AG09309 (cell line): ENCODE data around the gene PRSS35.

Experiments
- DNase-seq: peaks from one replicate; pipeline ENCODE4 v3.0.0-alpha.2; 2010; ENCODE audit warnings: low read depth
- H3K4me3 ChIP-seq: 2 replicates; pipeline ENCODE4 v1.5.1; 2011; ENCODE audit warnings: mild to moderate bottlenecking, low read depth, low read length, moderate library complexity; ENCODE audit not compliant: control insufficient read depth
- TF ChIP-seq, protein P1 (sequence below): IDR thresholded peaks from 2 replicates; pipeline ENCODE4 v1.5.1; 2011; ENCODE audit warnings: mild to moderate bottlenecking, low read depth, low read length, inconsistent platforms; ENCODE audit not compliant: insufficient read depth, control insufficient read depth; ENCODE audit errors: missing control alignments

Gene PRSS35

DNA sequence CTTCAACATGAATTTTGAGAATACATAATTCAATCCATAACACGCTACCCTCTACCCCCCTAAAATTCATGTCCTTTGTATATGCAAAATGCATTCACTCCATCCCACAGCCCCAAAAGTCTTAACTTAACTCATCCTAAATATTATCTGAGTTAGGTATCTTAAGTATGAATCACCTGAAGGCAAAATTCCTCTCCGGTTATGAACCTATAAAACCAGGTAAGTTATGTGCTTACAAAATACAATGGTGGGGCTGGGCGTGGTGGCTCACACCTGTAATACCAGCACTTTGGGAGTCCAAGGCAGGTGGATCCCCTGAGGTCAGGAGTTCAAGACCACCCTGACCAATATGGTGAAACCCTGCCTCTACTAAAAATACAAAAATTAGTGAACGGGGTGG is 23.5 kb upstream of the PRSS35 start:
- DNase-seq: no peak
- TF ChIP-seq, protein P1, sequence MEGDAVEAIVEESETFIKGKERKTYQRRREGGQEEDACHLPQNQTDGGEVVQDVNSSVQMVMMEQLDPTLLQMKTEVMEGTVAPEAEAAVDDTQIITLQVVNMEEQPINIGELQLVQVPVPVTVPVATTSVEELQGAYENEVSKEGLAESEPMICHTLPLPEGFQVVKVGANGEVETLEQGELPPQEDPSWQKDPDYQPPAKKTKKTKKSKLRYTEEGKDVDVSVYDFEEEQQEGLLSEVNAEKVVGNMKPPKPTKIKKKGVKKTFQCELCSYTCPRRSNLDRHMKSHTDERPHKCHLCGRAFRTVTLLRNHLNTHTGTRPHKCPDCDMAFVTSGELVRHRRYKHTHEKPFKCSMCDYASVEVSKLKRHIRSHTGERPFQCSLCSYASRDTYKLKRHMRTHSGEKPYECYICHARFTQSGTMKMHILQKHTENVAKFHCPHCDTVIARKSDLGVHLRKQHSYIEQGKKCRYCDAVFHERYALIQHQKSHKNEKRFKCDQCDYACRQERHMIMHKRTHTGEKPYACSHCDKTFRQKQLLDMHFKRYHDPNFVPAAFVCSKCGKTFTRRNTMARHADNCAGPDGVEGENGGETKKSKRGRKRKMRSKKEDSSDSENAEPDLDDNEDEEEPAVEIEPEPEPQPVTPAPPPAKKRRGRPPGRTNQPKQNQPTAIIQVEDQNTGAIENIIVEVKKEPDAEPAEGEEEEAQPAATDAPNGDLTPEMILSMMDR: no peak
- no peak overlapping the region for H3K4me3 ChIP-seq

DNA sequence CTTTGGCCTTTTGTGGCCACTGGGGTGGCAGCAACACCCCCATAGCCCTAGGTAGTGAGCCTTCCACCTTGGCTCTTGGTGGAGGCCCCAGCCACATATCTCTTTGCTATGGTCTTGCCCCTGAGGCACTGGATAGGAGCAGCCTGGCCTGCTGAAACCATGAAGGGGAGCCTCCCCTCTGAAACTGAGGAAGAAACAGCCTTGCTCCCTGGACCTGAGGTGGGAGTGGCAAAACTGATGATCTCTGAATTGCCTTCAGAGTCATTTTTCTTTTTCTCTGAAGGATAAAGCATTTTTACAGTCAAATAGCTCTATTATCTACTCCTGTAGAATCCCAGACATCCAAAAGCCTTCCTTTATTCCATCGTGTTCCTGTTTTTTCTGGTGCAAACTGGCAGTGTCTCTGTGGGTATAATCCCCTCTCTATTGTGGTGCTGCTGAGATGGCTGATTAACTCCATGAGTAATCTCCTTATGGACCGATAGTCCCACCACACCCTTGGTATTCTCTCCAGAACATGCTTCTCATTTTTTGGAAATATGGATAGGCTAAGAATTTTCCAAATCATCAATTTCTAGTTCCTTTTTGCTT is 22.0 kb upstream of the PRSS35 start:
- H3K4me3 ChIP-seq: no peak overlapping the region
- DNase-seq: no peak
- TF ChIP-seq, protein P1: no peak

DNA sequence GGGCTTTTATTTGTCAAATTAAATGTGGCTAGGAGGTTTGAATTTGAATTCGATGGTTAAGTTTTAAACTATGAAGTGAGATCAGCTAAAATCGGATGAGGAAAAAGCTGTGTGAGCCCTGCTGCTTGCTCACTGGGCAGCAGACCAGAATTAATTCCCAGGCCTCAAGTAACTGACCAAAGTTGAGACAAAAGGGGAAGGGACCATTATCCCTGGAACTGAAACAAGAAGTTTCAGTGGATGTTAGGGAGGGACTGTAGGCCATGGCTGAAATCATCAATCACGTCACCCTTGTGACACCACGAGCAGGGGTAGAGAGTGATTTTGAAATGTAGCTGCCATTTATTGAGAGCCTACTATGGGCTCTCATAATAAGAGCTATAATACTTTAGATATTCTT is 7.0 kb upstream of the PRSS35 start:
- no peak for DNase-seq
- no peak overlapping the region for H3K4me3 ChIP-seq
- TF ChIP-seq, protein P1: no peak

DNA sequence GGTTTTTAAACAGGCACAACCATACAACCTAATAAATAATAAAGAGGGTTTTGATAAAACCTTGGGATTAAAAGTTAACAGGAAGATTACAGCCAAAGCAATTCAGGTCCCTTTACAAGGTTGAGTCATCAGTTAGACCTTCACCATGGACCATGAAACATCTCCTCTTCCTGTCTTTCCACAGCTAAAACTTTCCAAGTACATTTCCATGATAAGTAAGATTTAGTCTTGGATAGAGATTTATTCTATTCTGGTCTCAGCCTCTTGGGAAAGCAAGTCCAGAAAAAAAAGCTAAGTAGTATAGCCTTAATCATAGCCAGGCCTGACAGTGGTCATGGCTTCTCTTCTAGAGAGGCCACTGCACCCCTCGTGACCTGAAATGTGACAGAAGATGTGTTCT is 2.9 kb upstream of the PRSS35 start:
- no peak overlapping the region for H3K4me3 ChIP-seq
- DNase-seq: no peak
- TF ChIP-seq, protein P1: no peak

DNA sequence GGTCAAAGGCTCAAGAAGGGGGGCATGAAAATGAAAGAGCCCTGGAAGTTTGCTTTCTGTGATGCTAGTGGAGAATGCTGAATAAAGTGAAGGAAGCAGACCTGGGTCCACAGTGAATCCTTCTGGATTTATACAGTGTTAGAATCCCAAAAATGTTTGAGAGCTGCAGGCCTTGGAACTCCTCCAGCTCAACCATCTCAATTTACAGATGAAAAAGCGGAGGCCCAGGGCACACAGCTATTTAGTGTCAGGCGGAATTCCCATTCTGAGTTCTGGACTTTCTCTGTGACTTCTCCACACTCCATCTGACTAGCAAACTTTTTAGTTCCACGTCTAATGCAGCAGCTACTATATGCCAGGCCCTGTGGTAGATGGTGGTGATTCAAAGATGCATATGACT is 1.5 kb upstream of the PRSS35 start:
- no peak overlapping the region for H3K4me3 ChIP-seq
- DNase-seq: no peak
- TF ChIP-seq, protein P1: no peak

DNA sequence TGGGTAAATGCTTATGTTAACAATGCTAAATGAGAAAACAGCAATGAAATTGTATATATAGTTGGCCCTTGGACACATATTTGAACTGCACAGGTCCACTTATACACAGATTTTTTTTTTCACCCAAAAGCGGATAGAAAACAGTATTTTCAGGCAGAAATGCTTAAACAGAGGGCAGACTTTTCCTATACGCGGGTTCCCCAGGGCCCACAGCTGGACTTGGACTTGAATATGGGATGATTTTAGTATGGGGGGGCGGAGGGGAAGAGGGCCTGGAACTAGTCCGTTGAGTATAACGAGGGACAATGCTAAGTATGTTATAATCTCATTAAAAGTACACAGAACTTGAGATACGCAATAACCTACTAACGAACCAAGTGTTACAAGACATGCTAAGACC is 1.1 kb upstream of the PRSS35 start:
- no peak overlapping the region for H3K4me3 ChIP-seq

DNA sequence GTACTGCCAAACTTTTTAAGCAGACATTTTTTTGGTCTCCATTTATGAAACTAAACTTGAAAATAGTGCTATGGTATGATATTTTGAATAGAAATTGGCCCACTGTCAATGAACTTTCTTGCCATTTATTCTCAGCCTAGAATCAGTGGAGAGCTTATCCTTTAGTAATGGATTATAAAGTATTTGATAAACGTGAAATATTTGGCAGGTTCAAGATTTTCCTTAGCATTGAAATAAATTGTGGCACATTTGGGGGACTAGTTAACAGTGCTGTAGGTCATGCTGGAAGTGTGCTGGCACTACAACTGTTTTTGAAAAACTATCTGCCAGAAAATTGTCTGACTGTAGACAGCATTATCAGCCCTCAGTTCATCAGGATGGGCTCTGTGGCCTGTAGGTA is 2.1 kb downstream of the PRSS35 start:
- DNase-seq: no peak
- TF ChIP-seq, protein P1: no peak
- H3K4me3 ChIP-seq: no peak overlapping the region

More for the DNA sequence above, 1.1 kb upstream of the PRSS35 start:
- TF ChIP-seq, protein P1: no peak
- DNase-seq: no peak
